ENCODE measurements around the gene UBASH3B. TPM values are rescaled to one million over a fixed set of nuclear protein-coding genes. Genes with fewer than 3 reads are reported as not detected.

Gene UBASH3B
- polyA plus RNA-seq, 2 donors, result 0.69 to 0.91 TPM

DNA sequence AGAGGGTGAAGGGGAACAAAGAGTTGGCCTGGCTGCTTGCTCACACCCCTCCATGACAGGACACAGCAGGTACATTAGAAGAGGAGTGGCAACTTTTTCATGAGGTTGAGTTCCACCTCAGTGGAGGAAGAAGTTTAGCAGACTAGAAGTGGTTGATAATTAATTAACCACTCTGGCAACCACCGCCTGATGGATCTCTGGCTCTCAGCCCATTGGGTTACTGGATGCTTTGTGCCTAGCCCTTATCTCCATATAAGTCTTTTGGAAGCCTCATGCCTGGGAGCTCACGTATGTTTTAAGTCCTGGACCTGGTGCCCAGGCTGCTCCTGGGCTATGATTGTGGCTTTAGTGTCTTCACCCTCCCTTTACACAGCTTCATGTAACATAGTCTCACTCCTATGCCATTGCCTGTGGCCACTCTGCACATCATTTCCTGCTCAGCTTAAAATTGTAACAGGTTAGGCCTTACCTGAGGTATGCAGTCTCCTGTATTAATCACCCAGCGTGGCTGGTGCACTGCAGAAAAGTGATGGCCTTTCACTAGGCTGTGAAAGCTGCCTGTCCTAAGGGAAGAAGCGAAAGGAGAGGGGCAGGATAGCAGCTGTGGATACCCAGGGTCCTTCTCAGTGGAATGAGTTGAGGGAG, 110.1 kb downstream of the UBASH3B start:
- no peak overlapping the region for H3K27ac ChIP-seq (ENCODE audit: low read depth in 2 of 2, low read length in 1 of 2)
- WGBS, 2 donors, result 60 to 65% methylated on average over 4 of the region's 4 CpGs
- no peaks in the 10 kb centered on the region for H3K27me3 ChIP-seq (ENCODE audit: control insufficient read depth in 1 of 2, insufficient read depth in 2 of 2, low read length in 2 of 2)
- no peaks in the 10 kb centered on the region for H3K9me3 ChIP-seq (ENCODE audit: control insufficient read depth in 2 of 2, insufficient read depth in 1 of 2, low read depth in 1 of 2, low read length in 1 of 2)
- no peak overlapping the region for H3K4me3 ChIP-seq (ENCODE audit: low read depth in 1 of 2, low read length in 2 of 2)
- H3K36me3 ChIP-seq (ENCODE audit: control insufficient read depth in 2 of 2, insufficient read depth in 2 of 2, low read length in 1 of 2), result no peaks in the 10 kb centered on the region
- H3K4me1 ChIP-seq (ENCODE audit: control insufficient read depth in 2 of 2, insufficient read depth in 2 of 2, low read length in 1 of 2), result peaks cover 0 to 5% of the 10 kb centered on the region in 2 donors

DNA sequence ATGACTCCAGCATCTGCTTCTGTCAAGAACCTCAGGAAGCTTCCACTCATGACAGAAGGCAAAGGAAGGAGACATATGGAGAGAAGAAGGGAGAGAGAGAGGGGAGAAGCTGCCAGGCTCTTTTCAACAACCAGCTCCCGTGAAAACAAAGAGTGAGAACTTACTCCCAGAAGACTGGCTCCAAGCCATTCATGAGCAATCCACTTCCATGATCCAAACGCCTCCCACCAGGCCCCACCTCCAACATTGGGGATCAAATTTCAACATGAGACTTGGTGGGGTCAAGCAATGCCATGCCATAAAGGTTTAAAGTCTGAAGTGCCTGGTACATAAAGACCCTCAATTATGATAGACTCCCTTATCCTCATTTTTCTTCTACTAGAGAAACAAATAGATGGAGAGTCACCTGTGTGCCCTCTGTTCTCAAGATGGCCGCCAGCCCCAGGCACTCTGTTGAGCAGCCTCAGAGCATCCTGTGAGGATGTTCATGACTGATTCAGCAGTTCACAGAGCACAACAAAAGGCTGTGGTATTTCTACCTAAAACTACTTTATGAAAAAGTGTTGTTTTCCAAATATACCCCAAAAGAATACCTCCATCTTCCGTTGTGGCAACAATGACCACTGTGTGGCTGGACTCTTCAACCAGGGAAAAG, 113.7 kb downstream of the UBASH3B start:
- H3K9me3 ChIP-seq (ENCODE audit: control insufficient read depth in 2 of 2, insufficient read depth in 1 of 2, low read depth in 1 of 2, low read length in 1 of 2), result no peaks in the 10 kb centered on the region
- no peaks in the 10 kb centered on the region for H3K36me3 ChIP-seq (ENCODE audit: control insufficient read depth in 2 of 2, insufficient read depth in 2 of 2, low read length in 1 of 2)
- no peaks in the 10 kb centered on the region for H3K27me3 ChIP-seq (ENCODE audit: control insufficient read depth in 1 of 2, insufficient read depth in 2 of 2, low read length in 2 of 2)
- WGBS, 2 donors, result 61 to 68% methylated on average over 4 of the region's 4 CpGs
- peaks cover 0 to 5% of the 10 kb centered on the region in 2 donors for H3K4me1 ChIP-seq (ENCODE audit: control insufficient read depth in 2 of 2, insufficient read depth in 2 of 2, low read length in 1 of 2)
- no peak overlapping the region for H3K4me3 ChIP-seq (ENCODE audit: low read depth in 1 of 2, low read length in 2 of 2)
- H3K27ac ChIP-seq (ENCODE audit: low read depth in 2 of 2, low read length in 1 of 2), result no peak overlapping the region

DNA sequence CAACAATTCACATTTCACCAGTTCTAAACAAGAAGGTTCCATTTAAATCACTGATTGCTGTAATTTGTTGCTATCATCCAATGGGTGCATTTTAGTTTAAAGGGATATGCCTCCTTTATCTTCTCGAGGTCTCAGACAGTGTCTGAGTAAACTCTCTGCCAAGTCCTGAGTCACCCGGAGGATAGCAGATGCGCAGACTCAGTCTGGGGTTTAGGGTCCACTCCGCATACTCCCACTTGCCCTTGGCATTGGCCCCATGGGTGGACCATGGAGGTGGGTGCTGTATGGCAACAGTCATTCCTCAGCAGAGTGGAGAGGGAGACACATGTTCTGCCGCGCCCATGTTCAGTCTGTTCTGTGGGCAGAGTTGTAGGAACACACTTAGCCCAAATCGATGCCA, 117.4 kb downstream of the UBASH3B start:
- Histone ChIP-seq H3K27me3 (ENCODE audit: control insufficient read depth in 1 of 2, insufficient read depth in 2 of 2, low read length in 2 of 2) (no peaks in the 10 kb centered on the region), H3K27ac (ENCODE audit: low read depth in 2 of 2, low read length in 1 of 2) (no peak overlapping the region), H3K9me3 (ENCODE audit: control insufficient read depth in 2 of 2, insufficient read depth in 1 of 2, low read depth in 1 of 2, low read length in 1 of 2) (no peaks in the 10 kb centered on the region), H3K4me1 (ENCODE audit: control insufficient read depth in 2 of 2, insufficient read depth in 2 of 2, low read length in 1 of 2) (no peaks in the 10 kb centered on the region), H3K36me3 (ENCODE audit: control insufficient read depth in 2 of 2, insufficient read depth in 2 of 2, low read length in 1 of 2) (no peaks in the 10 kb centered on the region), H3K4me3 (ENCODE audit: low read depth in 1 of 2, low read length in 2 of 2) (no peak overlapping the region)
- 65 to 72% methylated on average over 7 of the region's 7 CpGs for WGBS, 2 donors

DNA sequence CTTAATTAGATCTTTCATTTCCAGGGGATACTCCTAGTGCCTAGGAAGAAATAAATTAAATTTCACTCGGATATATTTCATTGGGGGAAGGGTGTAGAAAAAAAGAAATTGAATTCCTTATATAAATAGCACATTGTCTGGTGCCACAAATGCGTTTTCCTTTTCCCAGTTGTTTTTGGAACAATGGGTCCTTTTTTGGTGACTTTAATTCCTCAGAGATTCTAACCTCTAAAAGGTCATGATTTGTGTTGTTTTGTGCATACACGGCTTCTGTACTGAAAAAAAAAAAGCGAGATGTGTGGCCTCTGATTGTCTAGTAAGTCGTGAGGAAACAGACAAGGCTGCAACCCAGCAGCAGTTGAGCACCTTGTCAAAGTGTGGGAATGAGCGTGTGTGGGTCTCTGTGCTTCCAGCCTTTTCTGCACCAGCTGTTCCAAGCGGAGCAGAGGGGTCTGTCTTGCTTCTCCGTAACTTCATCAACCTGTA, 118.3 kb downstream of the UBASH3B start:
- Histone ChIP-seq H3K36me3 (ENCODE audit: control insufficient read depth in 2 of 2, insufficient read depth in 2 of 2, low read length in 1 of 2) (no peaks in the 10 kb centered on the region), H3K9me3 (ENCODE audit: control insufficient read depth in 2 of 2, insufficient read depth in 1 of 2, low read depth in 1 of 2, low read length in 1 of 2) (no peaks in the 10 kb centered on the region), H3K4me3 (ENCODE audit: low read depth in 1 of 2, low read length in 2 of 2) (no peak overlapping the region), H3K27ac (ENCODE audit: low read depth in 2 of 2, low read length in 1 of 2) (no peak overlapping the region), H3K27me3 (ENCODE audit: control insufficient read depth in 1 of 2, insufficient read depth in 2 of 2, low read length in 2 of 2) (no peaks in the 10 kb centered on the region), H3K4me1 (ENCODE audit: control insufficient read depth in 2 of 2, insufficient read depth in 2 of 2, low read length in 1 of 2) (no peaks in the 10 kb centered on the region)
- WGBS, 2 donors, result 76 to 78% methylated on average over 8 of the region's 8 CpGs

DNA sequence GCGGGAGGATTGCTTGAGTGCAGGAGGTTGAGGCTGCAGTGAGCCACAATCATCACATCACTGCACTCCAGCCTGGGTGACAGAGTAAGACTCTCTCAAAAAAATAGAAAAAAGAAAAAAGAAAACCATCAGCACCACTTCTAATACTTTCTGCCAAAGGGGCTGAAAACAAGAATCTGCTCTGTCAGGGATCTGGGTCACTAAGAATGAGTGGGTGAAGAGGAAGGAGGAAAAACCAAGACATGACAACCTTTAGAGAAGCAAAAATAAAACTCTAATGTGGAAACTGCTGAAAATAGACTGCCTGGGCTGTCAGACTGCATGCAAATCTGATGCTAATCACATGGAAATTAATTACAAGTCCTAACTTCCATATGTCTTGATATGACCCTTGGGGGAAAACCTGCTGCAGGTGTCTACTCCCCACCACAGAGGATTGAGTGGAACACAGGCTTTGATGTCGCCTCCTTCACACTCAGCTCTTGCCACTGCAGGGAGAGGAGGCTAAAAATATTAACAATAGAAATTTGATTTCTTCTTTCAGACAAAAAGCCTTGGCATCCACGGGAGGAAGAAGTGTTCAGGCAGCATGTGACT, 120.3 kb downstream of the UBASH3B start:
- Histone ChIP-seq H3K27ac (ENCODE audit: low read depth in 2 of 2, low read length in 1 of 2) (no peak overlapping the region), H3K4me3 (ENCODE audit: low read depth in 1 of 2, low read length in 2 of 2) (no peak overlapping the region), H3K36me3 (ENCODE audit: control insufficient read depth in 2 of 2, insufficient read depth in 2 of 2, low read length in 1 of 2) (no peaks in the 10 kb centered on the region), H3K9me3 (ENCODE audit: control insufficient read depth in 2 of 2, insufficient read depth in 1 of 2, low read depth in 1 of 2, low read length in 1 of 2) (no peaks in the 10 kb centered on the region), H3K4me1 (ENCODE audit: control insufficient read depth in 2 of 2, insufficient read depth in 2 of 2, low read length in 1 of 2) (no peaks in the 10 kb centered on the region), H3K27me3 (ENCODE audit: control insufficient read depth in 1 of 2, insufficient read depth in 2 of 2, low read length in 2 of 2) (no peaks in the 10 kb centered on the region)
- WGBS, 2 donors, result 70 to 75% methylated on average over 3 of the region's 3 CpGs

DNA sequence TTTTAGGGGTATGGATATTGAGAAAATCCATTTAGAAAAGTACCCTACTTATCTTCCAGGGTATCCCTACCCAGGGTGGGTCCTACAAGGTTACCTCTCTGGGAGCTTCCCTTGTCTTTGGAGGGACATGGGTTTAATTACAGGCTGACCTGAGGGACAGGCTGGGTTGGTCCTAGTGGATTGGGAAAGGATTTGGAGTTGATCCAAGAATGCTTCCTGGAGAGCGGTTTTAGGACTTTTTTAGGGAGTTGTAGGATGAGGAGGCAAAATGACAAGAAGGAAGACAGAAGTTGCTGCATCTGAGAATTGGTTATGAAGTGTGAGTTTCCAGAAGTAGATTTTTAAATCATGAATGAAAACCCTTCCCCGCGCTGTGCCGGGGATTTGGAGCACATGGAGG, 121.0 kb downstream of the UBASH3B start:
- Histone ChIP-seq H3K27ac (ENCODE audit: low read depth in 2 of 2, low read length in 1 of 2) (no peak overlapping the region), H3K4me1 (ENCODE audit: control insufficient read depth in 2 of 2, insufficient read depth in 2 of 2, low read length in 1 of 2) (no peaks in the 10 kb centered on the region), H3K27me3 (ENCODE audit: control insufficient read depth in 1 of 2, insufficient read depth in 2 of 2, low read length in 2 of 2) (no peaks in the 10 kb centered on the region), H3K36me3 (ENCODE audit: control insufficient read depth in 2 of 2, insufficient read depth in 2 of 2, low read length in 1 of 2) (no peaks in the 10 kb centered on the region), H3K9me3 (ENCODE audit: control insufficient read depth in 2 of 2, insufficient read depth in 1 of 2, low read depth in 1 of 2, low read length in 1 of 2) (no peaks in the 10 kb centered on the region), H3K4me3 (ENCODE audit: low read depth in 1 of 2, low read length in 2 of 2) (no peak overlapping the region)
- WGBS, 2 donors, result 88 to 89% methylated on average over 4 of the region's 4 CpGs

DNA sequence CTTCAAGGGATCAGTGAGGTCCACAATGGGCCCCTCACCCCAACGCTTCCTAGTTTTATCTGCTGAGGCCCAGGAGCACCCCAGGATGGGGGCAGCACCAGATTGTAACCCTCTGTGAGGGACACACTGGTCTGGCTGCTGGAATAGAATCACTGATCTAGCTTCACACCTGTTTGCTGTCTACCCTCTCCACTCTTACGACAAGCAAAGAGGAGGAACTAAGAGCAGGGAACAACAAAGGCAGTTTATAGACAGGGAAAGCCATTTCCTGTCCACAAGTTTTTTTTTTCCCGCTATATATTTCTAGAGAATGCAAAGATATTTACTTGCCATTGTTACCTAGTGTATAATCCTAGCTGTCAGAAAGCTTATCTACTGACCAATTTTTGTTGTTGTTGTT, 121.8 kb downstream of the UBASH3B start:
- Histone ChIP-seq H3K9me3 (ENCODE audit: control insufficient read depth in 2 of 2, insufficient read depth in 1 of 2, low read depth in 1 of 2, low read length in 1 of 2) (no peaks in the 10 kb centered on the region), H3K4me1 (ENCODE audit: control insufficient read depth in 2 of 2, insufficient read depth in 2 of 2, low read length in 1 of 2) (no peaks in the 10 kb centered on the region), H3K36me3 (ENCODE audit: control insufficient read depth in 2 of 2, insufficient read depth in 2 of 2, low read length in 1 of 2) (no peaks in the 10 kb centered on the region), H3K4me3 (ENCODE audit: low read depth in 1 of 2, low read length in 2 of 2) (no peak overlapping the region), H3K27me3 (ENCODE audit: control insufficient read depth in 1 of 2, insufficient read depth in 2 of 2, low read length in 2 of 2) (no peaks in the 10 kb centered on the region), H3K27ac (ENCODE audit: low read depth in 2 of 2, low read length in 1 of 2) (no peak overlapping the region)
- WGBS, 2 donors, result 81 to 93% methylated on average over 3 of the region's 3 CpGs

DNA sequence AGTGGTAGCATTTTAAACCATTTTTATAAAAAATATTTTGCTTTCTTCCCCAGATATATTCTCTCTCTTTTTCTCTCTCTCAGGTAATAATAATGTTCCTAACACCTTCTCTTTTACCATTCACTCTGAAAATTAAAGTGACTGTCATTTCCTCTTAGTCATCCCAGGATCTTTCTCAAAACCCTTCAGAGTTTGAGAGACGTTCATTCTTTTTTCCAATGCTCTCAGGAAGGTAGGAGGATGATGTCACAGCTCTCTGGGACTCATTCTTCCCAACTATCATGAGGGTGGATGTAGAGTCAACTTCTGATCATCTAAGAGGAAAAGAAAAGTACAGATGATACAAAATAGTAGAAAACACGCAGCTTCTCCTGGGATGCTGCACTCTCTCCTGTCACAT, 122.6 kb downstream of the UBASH3B start:
- Histone ChIP-seq H3K27ac (ENCODE audit: low read depth in 2 of 2, low read length in 1 of 2) (no peak overlapping the region), H3K27me3 (ENCODE audit: control insufficient read depth in 1 of 2, insufficient read depth in 2 of 2, low read length in 2 of 2) (no peaks in the 10 kb centered on the region), H3K36me3 (ENCODE audit: control insufficient read depth in 2 of 2, insufficient read depth in 2 of 2, low read length in 1 of 2) (peaks cover 0 to 1% of the 10 kb centered on the region in 2 donors), H3K4me1 (ENCODE audit: control insufficient read depth in 2 of 2, insufficient read depth in 2 of 2, low read length in 1 of 2) (no peaks in the 10 kb centered on the region), H3K9me3 (ENCODE audit: control insufficient read depth in 2 of 2, insufficient read depth in 1 of 2, low read depth in 1 of 2, low read length in 1 of 2) (no peaks in the 10 kb centered on the region), H3K4me3 (ENCODE audit: low read depth in 1 of 2, low read length in 2 of 2) (no peak overlapping the region)
- WGBS, 2 donors, result 67 to 73% methylated on average over 2 of the region's 2 CpGs

DNA sequence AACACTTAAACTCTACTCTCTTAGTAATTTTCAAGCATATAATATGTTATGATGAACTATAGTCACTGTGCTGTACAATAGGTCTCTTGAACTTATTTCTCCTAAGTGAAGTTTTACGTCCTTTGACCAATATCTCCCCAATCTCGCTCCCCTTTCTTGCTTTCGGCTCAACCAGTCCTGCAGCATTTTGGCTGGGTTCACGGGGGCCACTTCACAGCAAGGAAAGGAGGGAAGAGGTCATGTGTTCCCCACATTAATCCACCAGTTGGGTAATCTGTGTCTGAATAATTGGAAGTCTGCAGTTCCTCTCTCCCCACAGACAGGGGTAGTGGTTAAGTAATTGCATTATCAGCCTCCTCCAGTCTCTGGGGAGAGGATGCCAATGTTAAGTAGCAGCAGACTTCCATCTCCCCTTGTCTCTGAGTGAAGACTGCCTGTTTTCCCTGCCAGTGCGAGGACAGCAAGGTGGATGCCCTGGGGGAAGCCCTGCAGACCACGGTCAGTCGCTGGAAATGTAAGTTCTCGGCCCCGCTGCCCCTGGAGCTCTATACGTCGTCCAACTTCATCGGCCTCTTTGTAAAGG, 123.6 kb downstream of the UBASH3B start:
- Histone ChIP-seq H3K36me3 (ENCODE audit: control insufficient read depth in 2 of 2, insufficient read depth in 2 of 2, low read length in 1 of 2) (peaks cover 0 to 2% of the 10 kb centered on the region in 2 donors), H3K9me3 (ENCODE audit: control insufficient read depth in 2 of 2, insufficient read depth in 1 of 2, low read depth in 1 of 2, low read length in 1 of 2) (no peaks in the 10 kb centered on the region), H3K27ac (ENCODE audit: low read depth in 2 of 2, low read length in 1 of 2) (no peak overlapping the region), H3K4me1 (ENCODE audit: control insufficient read depth in 2 of 2, insufficient read depth in 2 of 2, low read length in 1 of 2) (no peaks in the 10 kb centered on the region), H3K4me3 (ENCODE audit: low read depth in 1 of 2, low read length in 2 of 2) (no peak overlapping the region), H3K27me3 (ENCODE audit: control insufficient read depth in 1 of 2, insufficient read depth in 2 of 2, low read length in 2 of 2) (no peaks in the 10 kb centered on the region)
- WGBS, 2 donors, result 90 to 94% methylated on average over 12 of the region's 12 CpGs

Measured in esophagus (tissue), 2 donors.